B cell (primary cell): Measurements from ENCODE around the gene TRMU.

Experiments
- EZH2 ChIP-seq: IDR thresholded peaks from 2 replicates; pipeline ENCODE4 v1.6.1; 2012; ENCODE audit warnings: borderline replicate concordance, low read depth, mild to moderate bottlenecking, moderate library complexity, low read length; ENCODE audit not compliant: insufficient read depth, poor library complexity, severe bottlenecking
- TF ChIP-seq, protein P1 (sequence below): fragments of 200-600 bp; IDR thresholded peaks from one replicate; pipeline ENCODE4 v1.8.0; 2022; ENCODE audit warnings: antibody characterized with exemption, mild to moderate bottlenecking

- TF ChIP-seq, protein P1, sequence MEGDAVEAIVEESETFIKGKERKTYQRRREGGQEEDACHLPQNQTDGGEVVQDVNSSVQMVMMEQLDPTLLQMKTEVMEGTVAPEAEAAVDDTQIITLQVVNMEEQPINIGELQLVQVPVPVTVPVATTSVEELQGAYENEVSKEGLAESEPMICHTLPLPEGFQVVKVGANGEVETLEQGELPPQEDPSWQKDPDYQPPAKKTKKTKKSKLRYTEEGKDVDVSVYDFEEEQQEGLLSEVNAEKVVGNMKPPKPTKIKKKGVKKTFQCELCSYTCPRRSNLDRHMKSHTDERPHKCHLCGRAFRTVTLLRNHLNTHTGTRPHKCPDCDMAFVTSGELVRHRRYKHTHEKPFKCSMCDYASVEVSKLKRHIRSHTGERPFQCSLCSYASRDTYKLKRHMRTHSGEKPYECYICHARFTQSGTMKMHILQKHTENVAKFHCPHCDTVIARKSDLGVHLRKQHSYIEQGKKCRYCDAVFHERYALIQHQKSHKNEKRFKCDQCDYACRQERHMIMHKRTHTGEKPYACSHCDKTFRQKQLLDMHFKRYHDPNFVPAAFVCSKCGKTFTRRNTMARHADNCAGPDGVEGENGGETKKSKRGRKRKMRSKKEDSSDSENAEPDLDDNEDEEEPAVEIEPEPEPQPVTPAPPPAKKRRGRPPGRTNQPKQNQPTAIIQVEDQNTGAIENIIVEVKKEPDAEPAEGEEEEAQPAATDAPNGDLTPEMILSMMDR: no peak
- TF ChIP-seq EZH2: no peak
Observed at GRCh38 chr22:46299101-46299500, 36.4 kb upstream of the TRMU start.
